ENCODE data around the gene CCDC63. TPM values are rescaled to one million over a fixed set of nuclear protein-coding genes. Genes with fewer than 3 reads are reported as not detected.
A peak's percentile ranks its signal among the peaks of the same experiment; 100 is the strongest.
"Not testable (repeated sequence)": the region's sequence is repeated elsewhere in the genome, so short reads cannot be mapped to it uniquely, and the experiment has no call there.

The CCDC63 gene
- total RNA-seq, 2 donors from 2014 or later, result not detected

GRCh38 chr12:110825530-110825929, 21.3 kb upstream of the CCDC63 start:
- peaks cover 3 to 5% of the 10 kb centered on the region in 2 donors for H3K9me3 Mint-ChIP-seq
- H3K27ac Mint-ChIP-seq, result no peak overlapping the region
- H3K36me3 Mint-ChIP-seq, result no peaks in the 10 kb centered on the region
- DNase-seq (ENCODE audit: low spot score in 2 of 2), result no peak
- no peak for ATAC-seq

- peak overlapping the region in 1 of 2 donors; percentile 46 for H3K27ac Mint-ChIP-seq
- no peaks in the 10 kb centered on the region for H3K9me3 Mint-ChIP-seq
- DNase-seq (ENCODE audit: low spot score in 2 of 2) (peak; percentile 84 to 90), ATAC-seq (peak; percentile 95 to 97)
- H3K36me3 Mint-ChIP-seq, result no peaks in the 10 kb centered on the region
Observed at GRCh38 chr12:110826592-110827200, 20.1 kb upstream of the CCDC63 start.

GRCh38 chr12:110829308-110829707, 17.5 kb upstream of the CCDC63 start:
- ATAC-seq (no peak), DNase-seq (ENCODE audit: low spot score in 2 of 2) (no peak)
- H3K27ac Mint-ChIP-seq, result peak overlapping the region in 1 of 2 donors; percentile 29
- H3K9me3 Mint-ChIP-seq, result no peaks in the 10 kb centered on the region
- H3K36me3 Mint-ChIP-seq, result no peaks in the 10 kb centered on the region

- DNase-seq (ENCODE audit: low spot score in 2 of 2) (no peak), ATAC-seq (no peak)
- H3K9me3 Mint-ChIP-seq, result peaks cover 0 to 4% of the 10 kb centered on the region in 2 donors
- H3K27ac Mint-ChIP-seq, result no peak overlapping the region
- H3K36me3 Mint-ChIP-seq, result no peaks in the 10 kb centered on the region
Observed at GRCh38 chr12:110836291-110836690, 10.5 kb upstream of the CCDC63 start.

- H3K27ac Mint-ChIP-seq, result no peak overlapping the region
- H3K9me3 Mint-ChIP-seq, result peaks cover 0 to 4% of the 10 kb centered on the region in 2 donors
- peaks cover 0 to 6% of the 10 kb centered on the region in 2 donors for H3K36me3 Mint-ChIP-seq
- ATAC-seq (no peak), DNase-seq (ENCODE audit: low spot score in 2 of 2) (no peak)
Observed at GRCh38 chr12:110841007-110841406, 5.8 kb upstream of the CCDC63 start.

GRCh38 chr12:110844131-110844530, 2.7 kb upstream of the CCDC63 start:
- no peak for DNase-seq (ENCODE audit: low spot score in 2 of 2)
- ATAC-seq, result peak in 1 of 2 donors; percentile 52
- Mint-ChIP-seq H3K9me3 (peaks cover 0 to 4% of the 10 kb centered on the region in 2 donors), H3K27ac (no peak overlapping the region), H3K36me3 (peaks cover 0 to 6% of the 10 kb centered on the region in 2 donors)

GRCh38 chr12:110844551-110845338, 2.0 kb upstream of the CCDC63 start:
- no peak for ATAC-seq
- H3K27ac Mint-ChIP-seq, result no peak overlapping the region
- no peaks in the 10 kb centered on the region for H3K9me3 Mint-ChIP-seq
- H3K36me3 Mint-ChIP-seq, result peaks cover 0 to 6% of the 10 kb centered on the region in 2 donors
- no peak for DNase-seq (ENCODE audit: low spot score in 2 of 2)

GRCh38 chr12:110845339-110845682, 1.5 kb upstream of the CCDC63 start:
- Mint-ChIP-seq H3K27ac (no peak overlapping the region), H3K36me3 (peaks cover 0 to 6% of the 10 kb centered on the region in 2 donors), H3K9me3 (no peaks in the 10 kb centered on the region)
- no peak for ATAC-seq
- DNase-seq (ENCODE audit: low spot score in 2 of 2), result no peak

- Mint-ChIP-seq H3K36me3 (peaks cover 0 to 6% of the 10 kb centered on the region in 2 donors), H3K27ac (no peak overlapping the region), H3K9me3 (no peaks in the 10 kb centered on the region)
- DNase-seq (ENCODE audit: low spot score in 2 of 2) (no peak), ATAC-seq (no peak)
Observed at GRCh38 chr12:110848314-110848923, 1.6 kb downstream of the CCDC63 start.

- no peak for ATAC-seq
- Mint-ChIP-seq H3K27ac (no peak overlapping the region), H3K9me3 (no peaks in the 10 kb centered on the region), H3K36me3 (peaks cover 0 to 6% of the 10 kb centered on the region in 2 donors)
- no peak for DNase-seq (ENCODE audit: low spot score in 2 of 2)
Observed at GRCh38 chr12:110849221-110849620, 2.4 kb downstream of the CCDC63 start.

GRCh38 chr12:110849748-110850403, 3.1 kb downstream of the CCDC63 start:
- Mint-ChIP-seq H3K36me3 (peaks cover 0 to under 1% of the 10 kb centered on the region in 2 donors), H3K9me3 (no peaks in the 10 kb centered on the region), H3K27ac (no peak overlapping the region)
- ATAC-seq (peak in 1 of 2 donors; percentile 48), DNase-seq (ENCODE audit: low spot score in 2 of 2) (no peak)

GRCh38 chr12:110850762-110851161, 4.0 kb downstream of the CCDC63 start:
- DNase-seq (ENCODE audit: low spot score in 2 of 2) (no peak), ATAC-seq (no peak)
- Mint-ChIP-seq H3K36me3 (no peaks in the 10 kb centered on the region), H3K27ac (no peak overlapping the region), H3K9me3 (no peaks in the 10 kb centered on the region)

- no peak overlapping the region for H3K27ac Mint-ChIP-seq
Observed at GRCh38 chr12:110853836-110854235, 7.0 kb downstream of the CCDC63 start.

GRCh38 chr12:110856542-110856941, 9.8 kb downstream of the CCDC63 start:
- no peaks in the 10 kb centered on the region for H3K36me3 Mint-ChIP-seq
- ATAC-seq (no peak), DNase-seq (ENCODE audit: low spot score in 2 of 2) (no peak)
- H3K27ac Mint-ChIP-seq, result no peak overlapping the region
- H3K9me3 Mint-ChIP-seq, result no peaks in the 10 kb centered on the region

More at GRCh38 chr12:110853836-110854235, 7.0 kb downstream of the CCDC63 start:
- DNase-seq (ENCODE audit: low spot score in 2 of 2), result no peak
- ATAC-seq, result no peak
- no peaks in the 10 kb centered on the region for H3K9me3 Mint-ChIP-seq
- H3K36me3 Mint-ChIP-seq, result no peaks in the 10 kb centered on the region

GRCh38 chr12:110857528-110857927, 10.7 kb downstream of the CCDC63 start:
- DNase-seq (ENCODE audit: low spot score in 2 of 2), result no peak
- Mint-ChIP-seq H3K9me3 (no peaks in the 10 kb centered on the region), H3K36me3 (no peaks in the 10 kb centered on the region), H3K27ac (no peak overlapping the region)
- ATAC-seq, result no peak

GRCh38 chr12:110857954-110858353, 11.2 kb downstream of the CCDC63 start:
- not testable (repeated sequence) for ATAC-seq; H3K36me3 Mint-ChIP-seq; H3K27ac Mint-ChIP-seq; DNase-seq (ENCODE audit: low spot score in 2 of 2); H3K9me3 Mint-ChIP-seq

GRCh38 chr12:110858848-110859247, 12.1 kb downstream of the CCDC63 start:
- DNase-seq (ENCODE audit: low spot score in 2 of 2) (no peak), ATAC-seq (no peak)
- Mint-ChIP-seq H3K9me3 (no peaks in the 10 kb centered on the region), H3K27ac (no peak overlapping the region), H3K36me3 (no peaks in the 10 kb centered on the region)

Measured in activated naive CD4-positive, alpha-beta T cell treated with anti-CD3 and anti-CD28 coated beads, Interleukin-2, amount 50 U/mL, for 72 hours (primary cell).